Kidney (tissue), 22 donors: ENCODE measurements around the gene SH3GL2. TPM values are rescaled to one million over a fixed set of nuclear protein-coding genes. Genes with fewer than 3 reads are reported as not detected.

Source experiments
- DNase-seq, 5 donors: peaks; one replicate each; pipeline ENCODE4 v3.0.0-alpha.2; 2013 to 2020
- FAIRE-seq: peaks from 2 replicates; lab custom pipeline; 2012; peaks lifted over from hg19 to GRCh38; lab: Jason Lieb, UNC
- H3K27ac ChIP-seq, 2 donors: one replicate each; pipeline ENCODE4 v1.7.0; 2013; ENCODE audit warnings: low read depth in 2 of 2, low read length in 2 of 2, inconsistent platforms in 1 of 2
- H3K27me3 ChIP-seq: one replicate; pipeline ENCODE4 v1.7.1; 2013; ENCODE audit warnings: low read length, inconsistent platforms; ENCODE audit not compliant: control insufficient read depth, insufficient read depth
- H3K36me3 ChIP-seq, 3 donors: one replicate each; pipeline versions ENCODE4 v1.7.0 to v1.7.1; 2013; ENCODE audit warnings: low read length in 3 of 3, control low read depth in 1 of 3, inconsistent platforms in 1 of 3; ENCODE audit not compliant: insufficient read depth in 3 of 3, control insufficient read depth in 2 of 3
- H3K4me1 ChIP-seq, 3 donors: one replicate each; pipeline versions ENCODE4 v1.7.0 to v1.7.1; 2013; ENCODE audit warnings: low read length in 3 of 3, inconsistent platforms in 1 of 3, low read depth in 1 of 3; ENCODE audit not compliant: control insufficient read depth in 2 of 3, insufficient read depth in 2 of 3
- H3K4me3 ChIP-seq, 3 donors: one replicate each; pipeline versions ENCODE4 v1.7.0 to v1.8.1; 2013; ENCODE audit warnings: low read length in 3 of 3, control low read depth in 1 of 3, inconsistent platforms in 1 of 3
- H3K9ac ChIP-seq, 3 donors: one replicate each; pipeline versions ENCODE4 v1.7.0 to v1.7.1; 2013; ENCODE audit warnings: low read length in 3 of 3, control low read depth in 1 of 3, inconsistent platforms in 1 of 3
- H3K9me3 ChIP-seq, 3 donors: one replicate each; pipeline versions ENCODE4 v1.7.0 to v1.7.1; 2013; ENCODE audit warnings: low read length in 3 of 3, control low read depth in 1 of 3, inconsistent platforms in 1 of 3; ENCODE audit not compliant: control insufficient read depth in 2 of 3, insufficient read depth in 1 of 3
- CTCF ChIP-seq: IDR thresholded peaks from 3 replicates; pipeline ENCODE4 v1.5.1; 2012; ENCODE audit warnings: mild to moderate bottlenecking, moderate library complexity, borderline replicate concordance; ENCODE audit not compliant: insufficient read depth; ENCODE audit errors: extremely low read depth
- intact Hi-C: fragments of 100-400 bp; cut with DNase I; formaldehyde crosslinking; loops from one replicate; pipeline ENCODE4 v1.11.1; 2022
- long read RNA-seq, 10 donors: library from polyadenylated mRNA in 1 of 10; unstranded in 1 of 10; transcript quantifications; one replicate each; pipeline ENCODE4 v2.0.0 and lab custom pipeline, GENCODE V29; 2021 to 2026
- polyA plus RNA-seq: library from polyadenylated mRNA; stranded (reverse); fragments of 350-450 nt; fragmentation: Illumina TruSeq; extraction: RNeasy Lipid Tissue Mini Kit (QIAGEN cat#74804); gene quantifications from one replicate; pipeline ENCODE4 v1.2.3, GENCODE V29; 2014; ENCODE audit warnings: low read depth, low replicate concordance; ENCODE audit not compliant: insufficient read depth
- total RNA-seq: library from RNA; stranded (reverse); fragmentation: NEBNext Ultra II Directional; extraction: Animal tissue kit (Norgen Biotek cat#: 25700); gene quantifications from one replicate; pipeline ENCODE4 v1.2.1, GENCODE V29; 2021
- donor health status: control.
- donor health status: control.
- donor health status: control.
- donor health status: control.
- donor health status: control.
- donor health status: DM: yes; HTN: yes; CAD: no.
- donor health status: Normal renal cell carcinoma (clear cell type).

SH3GL2 gene
- total RNA-seq (3.1 TPM), polyA plus RNA-seq (20.0 TPM)
- long read RNA-seq, donor 1, partial matches to known transcripts = 0 of 1 reads
- long read RNA-seq, donor 1, other reads (novel, unspliced or antisense) = 0 of 1 reads
- long read RNA-seq, donor 2 = 0 reads
- long read RNA-seq, donor 3, partial matches to known transcripts = 0 of 2 reads
- long read RNA-seq, donor 3, other reads (novel, unspliced or antisense) = 0 of 2 reads
- long read RNA-seq, donor 4, partial matches to known transcripts = 0 of 1 reads
- long read RNA-seq, donor 4, other reads (novel, unspliced or antisense) = 0 of 1 reads
- long read RNA-seq, donor 5 = 0 reads
- long read RNA-seq, donor 6 = 0 reads
- long read RNA-seq, donor 7, partial matches to known transcripts = 0 of 2 reads
- long read RNA-seq, donor 7, other reads (novel, unspliced or antisense) = 0 of 2 reads
- long read RNA-seq, donor 8 = 0 reads
- long read RNA-seq, donor 9, partial matches to known transcripts = 0 of 2 reads
- long read RNA-seq, donor 9, other reads (novel, unspliced or antisense) = 0 of 2 reads
- long read RNA-seq, donor 10, partial matches to known transcripts = 0 of 1 reads
- long read RNA-seq, donor 10, other reads (novel, unspliced or antisense) = 0 of 1 reads

GRCh38 chr9:17578911-17579793 lies at the start of gene SH3GL2:
Gene SH3GL2 (plus strand): TSS chr9:17579066.
- H3K27me3 ChIP-seq = peaks cover 12% of the 10 kb centered on the region
- H3K4me1 ChIP-seq = peaks cover 0 to 3% (median 0%) of the 10 kb centered on the region in 3 donors
- intact Hi-C loops = no loop called here
- TF ChIP-seq CTCF = no peak
- DNase-seq = peak; percentile 77 to 87 (median 83)
- H3K9me3 ChIP-seq = no peaks in the 10 kb centered on the region
- peak within 1 kb of the TSS in 1 of 3 donors; percentile 19 for H3K9ac ChIP-seq
- FAIRE-seq = no peak
- peak within 1 kb of the TSS; percentile 17 to 40 for H3K27ac ChIP-seq
- H3K36me3 ChIP-seq = no peaks in the 10 kb centered on the region
- H3K4me3 ChIP-seq = peak within 1 kb of the TSS; percentile 37 to 67 (median 50)

- H3K4me1 ChIP-seq = no peaks in the 10 kb centered on the region
These were observed 47.1 kb upstream of the SH3GL2 start for GRCh38 chr9:17531642-17532254.

More at GRCh38 chr9:17531642-17532254, 47.1 kb upstream of the SH3GL2 start:
- Histone ChIP-seq H3K36me3 (no peaks in the 10 kb centered on the region), H3K9ac (peak overlapping the region in 1 of 3 donors; percentile 55), H3K9me3 (no peaks in the 10 kb centered on the region), H3K27ac (no peak overlapping the region), H3K27me3 (no peaks in the 10 kb centered on the region), H3K4me3 (peak overlapping the region in 1 of 3 donors; percentile 41)
- TF ChIP-seq CTCF = peak; percentile 73
- FAIRE-seq (peak; percentile 6), DNase-seq (peak in 4 of 5 donors; percentile 37 to 75 (median 64))
- intact Hi-C loops = loop anchor here (5.0 kb wide), 1 partner anchor 276 kb away; no protein-coding TSS in a partner anchor
